Measurements from ENCODE around the gene RARRES1.

DNA sequence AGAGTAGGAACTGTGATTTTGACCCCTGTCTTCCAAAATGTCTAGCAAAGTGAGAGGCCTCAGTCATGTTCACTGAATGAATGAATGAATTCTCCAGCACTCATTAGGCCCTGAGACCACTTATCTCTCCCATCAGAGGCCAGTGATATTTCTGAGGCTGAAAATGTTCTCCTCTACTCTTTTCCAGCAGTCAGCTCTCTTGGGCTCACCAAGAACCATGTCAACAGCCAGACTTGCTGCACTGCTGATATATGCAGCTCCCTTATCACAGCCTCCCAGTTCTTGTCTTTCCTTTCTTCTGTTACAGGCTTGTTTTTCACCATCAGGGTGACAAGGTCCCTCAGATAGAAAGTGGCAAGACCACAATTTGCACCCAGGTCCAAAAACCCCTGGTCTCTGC, 40.9 kb upstream of the RARRES1 start:
- TF ChIP-seq EZH2 (IDR thresholded peaks at IDR 0.05; ENCODE audit: borderline replicate concordance) (no peak), EZH2phosphoT487 (IDR thresholded peaks at IDR 0.05; ENCODE audit: low read depth, severe bottlenecking, unreplicated experiment) (no peak)
- TF ChIP-seq, protein P1, sequence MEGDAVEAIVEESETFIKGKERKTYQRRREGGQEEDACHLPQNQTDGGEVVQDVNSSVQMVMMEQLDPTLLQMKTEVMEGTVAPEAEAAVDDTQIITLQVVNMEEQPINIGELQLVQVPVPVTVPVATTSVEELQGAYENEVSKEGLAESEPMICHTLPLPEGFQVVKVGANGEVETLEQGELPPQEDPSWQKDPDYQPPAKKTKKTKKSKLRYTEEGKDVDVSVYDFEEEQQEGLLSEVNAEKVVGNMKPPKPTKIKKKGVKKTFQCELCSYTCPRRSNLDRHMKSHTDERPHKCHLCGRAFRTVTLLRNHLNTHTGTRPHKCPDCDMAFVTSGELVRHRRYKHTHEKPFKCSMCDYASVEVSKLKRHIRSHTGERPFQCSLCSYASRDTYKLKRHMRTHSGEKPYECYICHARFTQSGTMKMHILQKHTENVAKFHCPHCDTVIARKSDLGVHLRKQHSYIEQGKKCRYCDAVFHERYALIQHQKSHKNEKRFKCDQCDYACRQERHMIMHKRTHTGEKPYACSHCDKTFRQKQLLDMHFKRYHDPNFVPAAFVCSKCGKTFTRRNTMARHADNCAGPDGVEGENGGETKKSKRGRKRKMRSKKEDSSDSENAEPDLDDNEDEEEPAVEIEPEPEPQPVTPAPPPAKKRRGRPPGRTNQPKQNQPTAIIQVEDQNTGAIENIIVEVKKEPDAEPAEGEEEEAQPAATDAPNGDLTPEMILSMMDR (IDR thresholded peaks at IDR 0.05; ENCODE audit: poor library complexity) = no peak

Data from hepatocyte (in vitro differentiated cells).